EL (cell line): ENCODE measurements around the gene CD69.

Experiments used
- DNase-seq: peaks from one replicate; pipeline ENCODE4 v3.0.0-alpha.2; 2016

CD69 gene

GRCh38 chr12:9779209-9779608 lies 18.5 kb upstream of the CD69 start:
- DNase-seq: no peak

- no peak for DNase-seq
Observed at GRCh38 chr12:9776781-9777180, 16.1 kb upstream of the CD69 start.

- no peak for DNase-seq
Observed at GRCh38 chr12:9773216-9773877, 12.6 kb upstream of the CD69 start.

- no peak for DNase-seq
Observed at GRCh38 chr12:9763025-9763424, 2.3 kb upstream of the CD69 start.

DNA sequence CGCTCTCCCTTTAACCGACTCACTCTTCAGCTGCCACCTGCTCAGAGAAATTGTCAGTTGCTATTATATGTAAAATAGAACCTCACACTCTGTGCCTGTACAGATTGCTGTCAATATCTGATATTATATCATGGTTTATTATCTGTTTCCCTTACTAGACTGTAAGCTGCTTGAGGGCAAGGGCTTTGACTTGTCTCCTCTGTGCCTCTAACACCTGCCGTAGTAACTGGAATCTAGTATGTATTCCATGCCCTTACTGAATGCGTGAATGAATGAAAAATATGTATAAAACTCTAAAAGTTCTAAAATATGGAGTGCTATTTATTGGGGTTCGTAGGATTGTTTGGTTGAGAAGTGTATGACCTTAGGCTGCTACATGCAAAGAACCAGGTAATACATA lies 1.7 kb upstream of the CD69 start:
- no peak for DNase-seq

- DNase-seq: no peak
Observed at GRCh38 chr12:9761419-9761781, 699 bp upstream of the CD69 start.

- no peak for DNase-seq
Observed at GRCh38 chr12:9760120-9760519, 581 bp downstream of the CD69 start.

DNA sequence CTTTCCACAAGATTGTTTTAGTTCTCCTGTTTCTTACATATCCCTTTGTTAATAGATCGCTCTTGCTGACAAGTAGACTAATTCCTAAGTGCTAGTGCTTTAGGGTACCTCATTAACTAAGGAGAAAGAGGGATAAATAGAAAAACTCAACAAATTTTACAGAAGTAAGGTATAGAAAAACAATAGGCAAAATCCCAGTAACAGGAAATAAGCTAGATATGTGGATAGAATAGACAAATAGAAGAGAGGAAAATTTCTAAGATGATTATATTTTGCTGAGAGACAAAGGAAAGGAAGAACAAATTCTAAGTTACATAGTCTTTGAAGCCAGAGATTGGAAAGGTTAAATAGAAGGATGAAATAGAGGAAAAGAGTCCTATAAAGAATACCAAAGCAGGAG lies 1.0 kb downstream of the CD69 start:
- DNase-seq: no peak

- DNase-seq: no peak
Observed at GRCh38 chr12:9758119-9758518, 2.6 kb downstream of the CD69 start.

GRCh38 chr12:9757433-9758025 lies 3.2 kb downstream of the CD69 start:
- no peak for DNase-seq

- DNase-seq: no peak
Observed at GRCh38 chr12:9756706-9757105, 4.0 kb downstream of the CD69 start.

- no peak for DNase-seq
Observed at GRCh38 chr12:9756170-9756569, 4.5 kb downstream of the CD69 start.

GRCh38 chr12:9755567-9755966 lies 5.1 kb downstream of the CD69 start:
- no peak for DNase-seq

- DNase-seq: no peak
Observed at GRCh38 chr12:9755035-9755434, 5.7 kb downstream of the CD69 start.

DNA sequence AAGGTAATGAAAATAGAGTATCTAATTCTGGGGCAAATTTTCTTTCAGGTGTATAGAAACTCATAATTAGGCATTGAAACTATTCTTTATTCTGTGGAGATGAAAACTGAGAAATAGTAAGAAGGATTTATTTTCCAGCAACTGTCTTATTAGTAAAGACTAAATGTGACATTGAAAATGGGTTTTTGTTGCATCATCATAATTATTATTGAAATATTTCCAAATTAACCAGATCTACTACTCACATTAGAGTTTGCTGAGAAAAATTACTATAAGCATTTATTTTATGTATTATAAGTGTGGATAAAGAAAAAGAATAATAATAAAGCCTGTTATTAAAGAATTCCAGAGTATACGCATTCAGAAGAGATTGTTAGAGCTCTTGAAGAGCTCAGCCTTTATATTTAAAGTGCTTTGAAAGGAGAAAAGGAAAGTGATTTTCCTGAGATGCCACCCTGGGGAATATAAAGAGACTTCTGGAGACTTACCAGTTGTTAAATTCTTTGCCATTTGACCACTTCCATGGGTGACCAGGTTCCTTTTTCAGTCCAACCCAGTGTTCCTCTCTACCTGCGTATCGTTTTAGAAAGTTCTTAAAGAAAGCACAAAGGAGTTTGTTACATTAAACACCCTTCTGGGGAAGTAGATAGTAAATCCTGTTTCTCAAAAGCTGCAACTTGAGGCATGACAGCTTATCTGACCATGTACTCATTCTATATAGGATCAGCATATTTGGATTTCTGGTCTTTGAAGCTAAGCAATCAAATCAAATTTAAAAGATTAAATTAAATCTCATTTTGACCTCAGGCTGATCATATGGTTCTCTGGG lies 6.4 kb downstream of the CD69 start:
- DNase-seq: no peak

DNA sequence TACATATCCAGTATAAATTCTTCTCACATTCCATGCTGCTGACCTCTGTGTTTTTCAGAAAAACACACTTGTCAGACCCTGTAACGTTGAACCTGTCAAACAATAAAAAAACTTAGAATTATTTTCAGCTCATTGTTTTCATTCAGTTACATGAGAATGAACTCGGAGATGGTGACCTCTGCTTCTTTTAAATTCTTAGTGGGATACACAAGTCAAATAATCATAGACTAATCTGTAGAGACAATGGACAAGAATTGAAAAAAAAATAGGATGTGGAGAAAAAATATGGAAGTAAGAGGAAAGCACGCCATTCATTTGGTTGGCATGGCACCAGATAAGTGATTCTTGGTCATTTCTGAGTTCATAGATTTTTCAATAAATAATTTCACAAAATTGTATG lies 7.2 kb downstream of the CD69 start:
- no peak for DNase-seq

DNA sequence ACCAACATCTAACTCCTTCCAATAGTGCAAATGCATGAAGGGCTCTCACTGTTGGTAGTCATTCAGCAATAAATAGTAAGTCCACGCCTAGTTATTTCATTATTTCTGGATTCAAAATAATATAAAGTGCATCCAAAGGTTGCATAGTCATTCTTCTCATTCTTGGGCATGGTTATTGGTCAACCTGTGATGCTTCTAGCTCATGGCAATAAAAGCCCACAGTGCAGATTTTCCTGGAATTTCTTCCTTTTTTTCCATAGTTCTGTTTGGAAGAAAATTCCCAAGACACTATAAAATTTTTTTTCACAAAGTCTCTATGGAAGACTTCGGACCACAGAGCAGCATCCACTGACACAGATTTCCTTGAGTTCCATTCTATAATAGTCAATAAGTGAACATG lies 7.6 kb downstream of the CD69 start:
- DNase-seq: no peak

DNA sequence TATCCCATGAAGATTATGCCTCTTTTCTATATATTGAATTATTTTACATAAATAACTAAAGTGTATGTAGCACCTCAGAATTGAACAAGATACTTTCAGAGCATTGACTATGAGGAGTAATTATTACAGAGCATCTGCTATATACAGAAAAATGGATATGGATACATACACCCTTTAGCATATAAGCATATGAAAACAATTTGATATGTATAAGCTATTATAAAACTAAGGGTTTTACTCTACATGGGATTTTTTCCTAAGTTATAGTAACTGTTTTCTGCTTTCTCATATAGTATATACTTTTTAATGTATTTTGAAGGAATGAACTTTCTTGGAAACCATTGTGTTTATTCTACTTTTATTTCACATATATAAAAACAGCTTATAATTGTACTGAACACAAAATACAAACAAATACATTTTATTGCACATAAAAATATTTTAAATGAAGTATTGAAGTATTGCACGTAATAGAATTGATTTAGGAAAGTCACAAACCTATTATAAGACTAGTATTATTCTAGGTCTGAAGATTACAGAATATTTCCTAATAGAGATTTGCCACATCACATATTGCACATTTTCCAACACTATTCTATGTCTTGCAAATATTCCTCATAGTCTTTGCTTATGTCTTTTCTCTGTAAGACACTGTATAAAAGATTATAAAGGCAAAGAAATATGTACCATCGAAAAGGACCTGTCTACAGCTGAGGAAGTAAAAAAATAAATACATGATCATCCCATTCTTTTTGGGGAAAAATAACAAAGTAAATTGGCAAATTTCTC lies 8.4 kb downstream of the CD69 start:
- DNase-seq: no peak

DNA sequence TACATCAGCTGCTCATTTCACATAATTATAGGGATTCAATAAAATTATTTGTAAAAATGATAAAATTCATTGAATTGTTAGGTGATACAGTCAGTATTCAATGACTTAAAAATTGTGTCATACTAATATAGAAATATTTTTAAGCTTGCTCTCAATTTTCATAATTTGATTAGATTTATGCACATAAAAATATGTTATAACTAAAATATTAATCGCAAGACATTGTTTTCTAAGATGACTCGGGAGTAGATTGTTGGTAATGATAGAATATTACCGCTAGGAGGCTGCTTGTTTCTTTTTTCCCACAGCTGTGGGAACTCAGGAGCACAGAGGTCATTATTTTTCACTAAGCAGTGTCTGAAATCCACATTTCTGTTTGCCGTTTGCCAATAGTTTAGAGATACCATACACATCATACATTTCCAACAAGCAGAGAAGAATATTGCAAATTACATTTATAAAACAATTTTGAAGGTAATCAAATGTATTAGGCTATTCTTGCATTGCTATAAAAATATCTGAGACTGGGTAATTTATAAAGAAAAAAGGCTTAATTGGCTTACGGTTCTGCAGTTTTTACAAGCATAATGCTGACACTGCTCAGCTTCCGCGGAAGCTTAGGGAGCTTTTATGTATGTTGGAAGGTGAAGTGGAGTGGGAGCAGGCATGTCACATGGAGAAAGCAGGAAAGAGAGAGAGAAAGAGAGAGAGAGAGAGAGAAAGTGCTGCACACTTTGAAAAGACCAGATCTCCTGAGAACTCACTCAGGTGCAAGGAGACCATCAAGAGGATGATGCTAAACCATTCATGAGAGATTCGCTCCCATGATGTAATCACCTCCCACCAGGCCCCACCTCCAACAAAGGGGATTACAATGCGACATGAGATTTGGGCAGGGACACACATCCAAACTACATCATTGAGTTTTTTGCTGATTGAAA lies 9.2 kb downstream of the CD69 start:
- DNase-seq: peak; percentile 28

DNA sequence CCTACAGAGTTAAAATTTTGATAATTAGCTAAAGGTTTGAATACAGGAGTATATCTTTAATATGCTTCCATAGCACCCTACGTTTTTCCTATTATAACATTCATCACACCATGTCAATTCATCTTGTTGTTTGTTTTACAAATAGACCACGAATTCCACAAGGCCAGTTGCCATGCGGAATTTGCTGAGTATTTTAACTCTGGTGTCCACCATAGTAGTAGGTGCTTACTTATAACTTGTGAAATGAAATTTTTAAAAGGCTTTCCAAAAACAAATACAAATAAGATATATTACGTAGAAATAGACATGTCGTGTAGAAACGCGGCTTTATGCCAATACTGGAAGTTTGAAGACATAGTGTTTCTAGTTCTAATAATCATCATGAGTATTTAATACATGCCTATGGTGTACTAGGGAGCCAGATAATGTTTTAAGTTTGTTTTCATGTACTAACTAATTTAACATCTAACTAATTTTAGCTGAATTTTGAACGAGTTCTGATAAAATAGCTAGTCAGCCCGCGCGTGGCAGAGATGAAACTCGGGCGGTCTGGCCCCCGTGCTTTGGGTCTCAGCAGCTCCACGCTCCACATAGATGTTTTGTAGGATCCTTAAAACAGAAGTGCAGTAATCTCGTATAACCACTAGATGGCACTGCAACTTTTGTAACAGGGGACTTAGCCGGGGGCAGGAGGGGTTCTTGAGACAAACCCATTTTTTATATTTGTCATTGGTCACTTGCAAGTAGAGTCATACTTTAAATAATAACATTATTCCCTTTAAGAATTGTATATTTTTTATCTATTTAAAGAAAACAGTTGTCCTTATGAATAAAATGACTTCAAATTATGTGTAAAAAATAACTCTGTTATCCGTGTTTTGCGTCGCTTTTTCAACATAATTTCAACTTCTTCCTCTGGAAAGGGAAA lies 10.2 kb downstream of the CD69 start:
- DNase-seq: peak; percentile 66

GRCh38 chr12:9749640-9750039 lies 11.1 kb downstream of the CD69 start:
- no peak for DNase-seq
